Activated T-cell treated with anti-CD3 and anti-CD28 coated beads for 4 hours (primary cell): ENCODE results near the gene HELZ2.

Source experiments
- DNase-seq: peaks from one replicate; pipeline ENCODE4 v3.0.0-alpha.2; 2020

HELZ2 gene

GRCh38 chr20:63549679-63550282 lies 24.3 kb downstream of the HELZ2 start:
- no peak for DNase-seq

DNA sequence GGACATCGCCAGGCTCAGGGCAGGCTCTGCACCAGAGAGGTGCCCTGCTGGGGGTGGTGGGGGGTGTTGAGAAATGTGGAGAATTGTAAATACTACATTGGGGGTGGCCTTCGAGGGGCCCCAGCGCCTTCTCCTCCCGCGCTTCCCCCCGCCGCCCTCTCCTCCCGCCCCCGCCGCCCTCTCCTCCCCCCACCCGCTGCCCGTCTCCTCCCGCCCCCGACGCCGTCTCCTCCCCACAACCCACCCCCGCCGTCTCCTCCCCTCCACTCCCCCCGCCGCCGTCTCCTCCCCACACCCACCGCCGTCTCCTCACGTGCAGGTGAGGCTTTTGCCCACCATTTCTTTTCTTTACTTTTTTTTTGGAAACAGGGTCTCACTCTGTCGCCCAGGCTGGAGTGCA lies 25.0 kb downstream of the HELZ2 start:
- DNase-seq: no peak

DNA sequence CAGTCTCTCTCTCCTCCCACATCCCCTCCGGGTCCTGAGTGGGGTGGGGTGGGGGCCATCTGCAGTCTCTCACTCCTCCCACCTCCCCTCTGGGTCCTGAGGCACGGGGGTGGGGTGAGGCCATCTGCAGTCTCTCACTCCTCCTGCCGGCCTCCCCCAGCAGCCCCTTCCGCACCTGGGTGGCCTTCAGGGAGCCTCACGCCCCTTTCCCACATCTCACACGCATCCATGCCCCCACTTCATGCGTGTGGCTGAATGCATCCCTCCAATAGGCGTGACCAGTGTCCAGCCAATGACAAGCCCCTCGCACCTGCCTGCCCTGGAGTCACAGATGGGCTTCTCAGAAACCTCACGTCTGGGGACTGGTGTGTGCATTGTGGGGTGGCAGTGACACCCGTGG lies 25.5 kb downstream of the HELZ2 start:
- DNase-seq: no peak

DNA sequence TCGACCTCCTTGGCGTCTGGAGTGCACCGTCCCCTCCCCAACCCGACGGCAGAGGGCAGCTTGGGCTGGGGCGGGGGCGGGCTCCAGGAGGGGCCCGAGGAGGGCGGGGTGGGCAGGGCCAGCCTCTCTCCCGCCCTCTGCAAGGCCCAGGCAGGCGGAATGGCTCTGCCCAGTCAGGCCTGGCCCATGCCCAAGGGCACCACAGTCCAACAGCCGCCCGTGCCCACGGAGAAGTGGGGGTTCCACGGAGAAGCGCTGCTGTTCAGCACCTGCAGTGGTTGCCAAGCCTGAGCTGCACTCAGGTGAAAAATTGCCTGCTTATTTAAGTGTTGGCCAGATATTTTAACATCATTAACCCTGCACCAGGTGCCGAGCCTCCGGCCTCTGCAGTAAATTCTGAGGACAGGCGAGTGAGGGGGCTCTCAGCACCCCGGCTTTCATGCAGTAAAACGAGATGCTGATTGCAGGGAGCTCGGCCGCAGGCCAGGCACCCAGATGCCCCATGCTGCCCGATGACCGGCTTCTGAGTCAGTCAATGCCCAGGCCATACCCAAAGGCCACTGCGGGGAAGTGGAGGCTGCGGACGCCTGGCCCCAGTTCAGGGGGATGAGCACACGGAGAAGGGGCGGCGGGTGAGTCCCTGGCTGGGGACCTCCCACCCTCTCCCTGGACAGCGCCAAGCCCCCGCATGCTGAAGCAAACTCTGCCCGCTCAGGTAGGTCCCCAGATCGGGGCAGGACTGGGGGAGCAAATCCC lies 26.1 kb downstream of the HELZ2 start, which contains the start of gene SRMS:
SRMS (minus strand) TSS at position 25 of the 756 bp plus-strand sequence. CDS start 286 bp downstream, outside the sequence.
- DNase-seq: no peak

DNA sequence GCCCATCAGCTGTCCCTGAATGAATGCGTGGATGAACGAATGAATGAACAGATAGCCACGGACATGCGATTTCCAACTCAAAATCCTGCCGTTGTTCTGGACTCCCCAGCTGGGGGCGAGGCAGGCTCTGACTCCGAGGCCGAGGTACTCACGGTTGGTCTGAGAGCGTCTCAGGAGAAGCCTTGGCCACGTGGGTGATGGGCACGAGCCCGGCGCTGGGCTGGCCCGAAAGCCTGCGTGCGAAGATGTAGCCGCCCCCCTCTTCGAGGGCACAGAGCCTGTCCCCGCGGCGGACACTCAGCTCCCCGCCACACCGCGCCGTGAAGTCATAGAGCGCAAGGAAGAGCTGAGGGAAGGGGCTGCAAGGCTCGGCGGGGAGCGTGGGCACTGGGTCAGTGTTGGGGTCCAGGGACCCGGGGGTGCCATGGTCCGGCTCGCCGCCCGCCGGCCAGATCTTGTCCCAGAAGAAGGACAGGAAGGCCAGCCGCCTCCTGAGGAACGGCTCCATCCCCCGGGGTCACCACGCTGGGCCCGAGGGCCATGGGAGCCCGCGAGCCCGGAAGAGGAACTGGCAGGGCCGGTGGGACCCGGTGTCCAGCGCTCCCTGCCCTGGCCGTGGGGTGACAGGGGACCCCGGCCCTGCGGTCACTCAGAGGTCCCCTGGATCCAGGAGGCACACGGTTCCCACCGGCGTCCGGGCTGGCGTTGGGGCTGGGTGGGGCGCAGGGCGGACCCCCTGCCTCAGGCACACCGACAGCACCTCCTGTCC lies 26.9 kb downstream of the HELZ2 start:
- no peak for DNase-seq

DNA sequence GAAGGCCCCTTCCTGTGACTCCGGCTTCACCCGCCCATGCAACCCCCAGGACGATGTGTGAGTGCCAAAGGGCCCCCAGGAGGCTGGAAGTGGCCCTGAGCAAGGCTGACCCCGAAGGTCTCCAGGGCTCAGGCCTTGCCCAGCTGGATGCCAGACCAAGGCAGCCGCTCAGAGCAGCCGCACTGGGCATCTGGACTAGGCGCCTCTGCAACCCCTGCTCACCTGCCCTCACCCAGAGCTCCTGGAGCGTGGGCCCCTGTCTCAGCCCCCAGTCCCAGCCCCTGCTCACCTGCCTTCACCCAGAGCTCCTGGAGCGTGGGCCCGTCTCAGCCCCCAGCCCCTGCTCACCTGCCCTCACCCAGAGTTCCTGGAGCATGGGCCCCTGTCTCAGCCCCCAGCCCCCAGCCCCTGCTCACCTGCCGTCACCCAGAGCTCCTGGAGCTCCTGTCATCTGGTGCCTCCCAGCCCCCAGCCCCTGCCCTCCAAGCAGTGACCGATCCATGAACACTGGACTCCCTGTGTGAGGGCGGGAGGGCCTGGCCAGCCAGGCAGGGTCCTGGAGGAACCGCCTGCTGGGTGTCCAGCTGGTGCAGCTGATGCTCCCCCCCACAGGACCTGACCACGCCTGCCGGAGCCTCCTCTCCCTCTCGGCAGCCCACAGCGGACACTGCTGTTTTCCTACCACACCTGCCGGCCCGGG lies 27.6 kb downstream of the HELZ2 start:
- DNase-seq: no peak

GRCh38 chr20:63545814-63546213 lies 28.2 kb downstream of the HELZ2 start:
- DNase-seq: no peak

DNA sequence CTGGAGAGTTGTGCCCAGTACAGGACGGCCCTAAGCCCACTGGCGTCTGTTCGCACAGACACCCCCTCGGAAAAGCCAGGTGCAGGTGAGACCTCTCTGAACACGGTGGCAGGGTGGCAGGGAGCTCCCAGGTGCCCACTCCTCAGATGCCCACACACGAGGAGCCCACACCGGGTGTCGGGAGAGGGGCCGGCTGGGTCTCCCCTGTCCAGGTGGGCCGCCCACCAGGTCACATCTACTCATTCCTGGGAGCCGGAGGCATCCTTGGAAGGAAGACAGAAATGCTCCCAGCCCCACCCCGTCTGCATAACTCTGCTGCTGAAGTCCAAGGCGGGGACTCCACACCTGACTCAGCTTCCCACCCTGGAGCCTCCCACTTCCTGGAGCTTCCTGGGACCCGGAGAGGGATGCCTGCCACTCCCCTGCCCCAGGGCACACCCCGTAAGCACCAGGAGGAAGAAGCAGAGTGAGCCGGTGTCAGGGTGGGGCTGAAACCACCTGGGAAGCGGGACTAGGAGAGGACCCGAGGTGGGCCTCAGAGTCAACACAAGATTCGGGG lies 29.0 kb downstream of the HELZ2 start:
- no peak for DNase-seq

- DNase-seq: no peak
Measured at GRCh38 chr20:63544241-63544957, 29.6 kb downstream of the HELZ2 start.

DNA sequence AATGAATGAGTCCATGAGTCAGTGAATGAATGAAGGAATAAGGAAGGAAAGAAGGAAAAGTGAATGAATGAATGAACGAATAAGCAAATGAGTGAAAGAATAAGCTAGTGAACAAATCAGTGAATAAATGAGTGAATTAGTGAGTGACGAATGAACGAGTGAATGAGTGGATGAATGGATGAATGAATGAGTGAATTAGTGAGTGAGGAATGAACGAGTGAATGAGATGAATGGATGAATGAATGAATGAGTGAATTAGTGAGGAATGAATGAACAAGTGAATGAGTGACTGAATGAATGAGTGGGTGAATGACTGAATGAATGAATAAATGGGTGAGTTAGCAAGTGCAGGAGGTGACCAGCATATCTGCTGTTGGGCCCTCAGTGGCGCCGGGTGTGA lies 30.3 kb downstream of the HELZ2 start:
- no peak for DNase-seq

- no peak for DNase-seq
Measured at GRCh38 chr20:63543131-63543530, 30.9 kb downstream of the HELZ2 start.

DNA sequence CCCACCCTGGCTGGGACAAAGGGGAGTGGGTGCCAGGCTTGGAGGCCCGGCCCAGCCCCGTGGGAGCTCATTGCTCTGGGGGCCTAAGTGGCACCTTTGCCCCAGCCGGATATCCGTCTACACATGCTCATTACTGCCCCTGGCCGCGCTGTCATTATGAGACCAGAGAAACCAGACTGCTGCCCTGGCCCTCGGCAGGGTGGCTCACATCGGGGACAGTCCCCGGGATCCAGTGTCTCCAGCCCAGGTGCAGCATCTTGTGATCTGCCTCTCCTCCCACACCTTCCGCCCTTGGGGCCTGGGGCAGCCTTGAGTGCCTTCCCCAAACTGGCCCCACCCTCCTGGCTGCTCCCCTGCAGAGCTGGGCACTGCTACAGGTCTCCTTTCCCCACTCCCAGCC lies 31.3 kb downstream of the HELZ2 start:
- no peak for DNase-seq

DNA sequence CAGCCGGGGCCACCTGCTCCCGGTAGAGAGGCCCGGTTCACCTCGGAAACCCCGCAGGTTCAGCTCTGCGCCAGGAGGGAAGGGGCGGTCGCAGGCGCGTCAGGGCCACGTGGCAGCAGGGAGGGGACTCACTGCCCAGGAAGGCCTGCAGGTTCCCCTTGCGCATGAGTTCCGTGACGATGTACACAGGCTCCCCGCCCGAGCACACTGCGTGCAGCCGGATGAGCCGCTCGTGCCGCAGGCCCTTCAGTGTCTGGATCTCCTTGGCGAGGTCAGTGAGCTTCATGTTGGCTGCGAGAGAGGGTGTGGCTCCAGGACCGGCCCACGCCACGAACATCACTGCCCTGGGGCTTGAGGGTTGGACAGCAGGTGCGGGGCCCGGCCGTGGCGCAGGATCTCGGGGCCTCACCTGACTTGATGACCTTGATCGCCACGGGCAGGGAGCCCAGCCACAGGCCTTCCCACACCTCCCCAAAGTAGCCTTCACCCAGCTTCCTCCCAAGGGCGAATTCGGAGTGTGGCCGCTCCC lies 31.9 kb downstream of the HELZ2 start:
- DNase-seq: no peak

DNA sequence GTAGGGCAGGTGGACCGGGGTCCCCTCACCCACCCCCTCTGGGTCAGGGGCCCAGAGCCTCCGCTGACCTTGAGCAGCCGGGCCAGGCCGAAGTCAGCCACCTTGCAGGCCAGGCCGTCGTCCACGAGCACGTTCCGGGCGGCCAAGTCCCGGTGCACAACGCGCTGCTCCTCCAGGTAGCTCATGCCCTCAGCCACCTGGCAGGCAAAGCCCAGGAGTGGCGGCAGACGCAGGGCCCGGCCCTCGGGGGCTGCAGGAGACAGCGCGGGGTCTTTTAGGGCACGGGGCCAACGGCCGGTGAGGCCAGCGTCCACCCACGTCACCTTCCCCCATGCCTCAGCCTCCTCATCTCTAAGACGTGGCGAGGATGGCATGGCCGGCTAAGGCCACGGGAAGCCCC lies 32.7 kb downstream of the HELZ2 start:
- DNase-seq: no peak

DNA sequence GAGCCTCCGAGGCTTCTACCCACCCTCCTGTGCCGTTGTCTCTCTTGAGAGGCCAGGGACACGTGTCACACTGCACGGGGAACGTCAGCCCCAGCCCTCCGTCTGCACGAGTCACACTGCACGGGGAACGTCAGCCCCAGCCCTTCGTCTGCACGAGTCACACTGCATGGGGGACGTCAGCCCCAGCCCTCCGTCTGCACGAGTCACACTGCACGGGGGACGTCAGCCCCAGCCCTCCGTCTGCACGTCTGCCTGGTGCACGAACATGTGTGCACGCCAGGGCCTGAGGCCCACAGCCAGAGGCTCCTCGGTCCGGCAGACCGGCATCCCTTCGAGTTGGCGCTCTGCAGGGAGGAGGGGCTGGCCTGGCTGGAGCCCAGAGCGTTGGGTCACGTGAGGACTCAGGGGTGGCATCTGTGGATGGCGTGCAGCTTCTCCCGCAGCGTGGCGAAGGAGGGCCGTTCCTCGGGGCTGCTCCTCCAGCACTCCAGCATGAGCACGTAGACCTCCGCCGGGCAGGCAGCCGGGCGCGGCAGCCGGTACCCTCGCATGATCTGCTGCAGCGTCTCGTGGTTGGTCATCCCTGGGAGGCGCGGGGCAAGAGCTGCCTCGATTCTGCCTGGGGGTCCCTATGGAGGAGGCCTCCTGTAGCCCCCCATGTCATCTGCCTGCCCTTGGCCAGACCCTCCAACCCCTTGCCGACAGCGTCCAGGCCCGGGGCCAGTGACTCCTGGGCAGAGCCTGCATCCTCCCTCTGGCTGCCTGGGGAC lies 33.4 kb downstream of the HELZ2 start:
- DNase-seq: no peak

- DNase-seq: no peak
Measured at GRCh38 chr20:63539441-63540370, 34.3 kb downstream of the HELZ2 start.

- DNase-seq: no peak
Measured at GRCh38 chr20:63539092-63539430, 35.0 kb downstream of the HELZ2 start.

GRCh38 chr20:63538204-63539091 lies 35.6 kb downstream of the HELZ2 start:
- DNase-seq: no peak
